ENCODE results near the gene UBR2. TPM values are rescaled to one million over a fixed set of nuclear protein-coding genes. Genes with fewer than 3 reads are reported as not detected.
"Not testable (repeated sequence)": the region's sequence is repeated elsewhere in the genome, so short reads cannot be mapped to it uniquely, and the experiment has no call there.

UBR2 gene
- total and polyA plus RNA-seq, 9 donors, result 10.2 to 29.2 (median 23.7) TPM

GRCh38 chr6:42661540-42662153, 97.8 kb downstream of the UBR2 start:
- H3K36me3 ChIP-seq, result no peaks in the 10 kb centered on the region
- no peak overlapping the region for H3K4me3 ChIP-seq
- no peak overlapping the region for H3K27ac ChIP-seq
- peak; percentile 75 to 87 (median 85) for DNase-seq
- intact Hi-C loops (cut with DNase I), result loop anchor here (2.0 to 5.0 kb wide), 5 partner anchors 61 to 231 kb away; partner anchors contain the start of genes RPL7L1 (in 2 of the 4) and PRPH2 (in 1 of the 4)
- H3K27me3 ChIP-seq, result no peaks in the 10 kb centered on the region
- TF ChIP-seq, protein P1, sequence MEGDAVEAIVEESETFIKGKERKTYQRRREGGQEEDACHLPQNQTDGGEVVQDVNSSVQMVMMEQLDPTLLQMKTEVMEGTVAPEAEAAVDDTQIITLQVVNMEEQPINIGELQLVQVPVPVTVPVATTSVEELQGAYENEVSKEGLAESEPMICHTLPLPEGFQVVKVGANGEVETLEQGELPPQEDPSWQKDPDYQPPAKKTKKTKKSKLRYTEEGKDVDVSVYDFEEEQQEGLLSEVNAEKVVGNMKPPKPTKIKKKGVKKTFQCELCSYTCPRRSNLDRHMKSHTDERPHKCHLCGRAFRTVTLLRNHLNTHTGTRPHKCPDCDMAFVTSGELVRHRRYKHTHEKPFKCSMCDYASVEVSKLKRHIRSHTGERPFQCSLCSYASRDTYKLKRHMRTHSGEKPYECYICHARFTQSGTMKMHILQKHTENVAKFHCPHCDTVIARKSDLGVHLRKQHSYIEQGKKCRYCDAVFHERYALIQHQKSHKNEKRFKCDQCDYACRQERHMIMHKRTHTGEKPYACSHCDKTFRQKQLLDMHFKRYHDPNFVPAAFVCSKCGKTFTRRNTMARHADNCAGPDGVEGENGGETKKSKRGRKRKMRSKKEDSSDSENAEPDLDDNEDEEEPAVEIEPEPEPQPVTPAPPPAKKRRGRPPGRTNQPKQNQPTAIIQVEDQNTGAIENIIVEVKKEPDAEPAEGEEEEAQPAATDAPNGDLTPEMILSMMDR (IDR thresholded peaks at IDR 0.05), result peak; percentile 82 to 93 (median 92)
- TF ChIP-seq EP300 (IDR thresholded peaks at IDR 0.05) (no peak), POLR2A (IDR thresholded peaks at IDR 0.05) (no peak)
- no peaks in the 10 kb centered on the region for H3K4me1 ChIP-seq (ENCODE audit: insufficient read depth)
- H3K9me3 ChIP-seq, result no peaks in the 10 kb centered on the region
- 0 to 1% (median 1%) methylated on average over 5 of the region's 5 CpGs for WGBS, 3 donors

- Histone ChIP-seq H3K4me3 (no peak overlapping the region), H3K27me3 (no peaks in the 10 kb centered on the region), H3K9me3 (no peaks in the 10 kb centered on the region), H3K36me3 (no peaks in the 10 kb centered on the region), H3K27ac (no peak overlapping the region), H3K4me1 (ENCODE audit: insufficient read depth) (no peaks in the 10 kb centered on the region)
- WGBS, 3 donors, result 90 to 93% (median 92%) methylated on average over 2 of the region's 2 CpGs
- intact Hi-C loops (cut with DNase I), result loop anchor here (5.0 kb wide), 4 partner anchors 58 to 228 kb away; partner anchors contain the start of genes RPL7L1 (in 2 of the 4) and PRPH2 (in 1 of the 4)
- DNase-seq, result no peak
- TF ChIP-seq, protein P1 (IDR thresholded peaks at IDR 0.05), result no peak
- TF ChIP-seq POLR2A (IDR thresholded peaks at IDR 0.05), result no peak
- TF ChIP-seq EP300 (IDR thresholded peaks at IDR 0.05), result no peak
Observed at GRCh38 chr6:42664718-42665117, 100.9 kb downstream of the UBR2 start.

DNA sequence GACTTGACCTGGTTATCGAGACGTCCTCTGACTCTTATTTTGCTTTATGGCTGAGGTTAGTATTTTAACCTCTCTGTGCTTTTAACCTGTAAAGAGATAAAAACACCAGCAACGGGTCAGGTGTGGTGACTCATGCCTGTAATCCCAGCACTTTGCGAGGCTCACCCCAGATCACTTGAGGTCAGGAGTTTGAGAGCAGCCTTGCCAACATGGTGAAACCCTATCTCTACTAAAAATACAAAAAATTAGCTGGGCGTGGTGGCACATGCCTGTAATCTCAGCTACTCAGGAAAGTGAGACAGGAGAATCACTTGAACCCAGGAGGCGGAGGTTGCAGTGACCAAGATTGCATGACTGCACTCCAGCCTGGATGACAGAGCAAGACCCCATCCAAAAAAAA, 110.5 kb downstream of the UBR2 start:
- H3K27me3 ChIP-seq; H3K27ac ChIP-seq; H3K9me3 ChIP-seq; H3K36me3 ChIP-seq; DNase-seq; H3K4me1 ChIP-seq (ENCODE audit: insufficient read depth); H3K4me3 ChIP-seq: not testable (repeated sequence)
- intact Hi-C loops (cut with DNase I), result loop anchor here in 1 of 4 donors (5.0 kb wide), 1 partner anchor 48 kb away; the partner anchor contains the start of gene PRPH2
- 82 to 85% (median 84%) methylated on average over 6 of the region's 6 CpGs for WGBS, 3 donors

GRCh38 chr6:42674780-42675179, 111.0 kb downstream of the UBR2 start:
- no peak for TF ChIP-seq EP300 (IDR thresholded peaks at IDR 0.05)
- TF ChIP-seq POLR2A (IDR thresholded peaks at IDR 0.05), result no peak
- TF ChIP-seq, protein P1 (IDR thresholded peaks at IDR 0.05), result no peak
- H3K36me3 ChIP-seq, result no peaks in the 10 kb centered on the region
- WGBS, 3 donors, result 81 to 92% (median 92%) methylated on average over 3 of the region's 3 CpGs

DNA sequence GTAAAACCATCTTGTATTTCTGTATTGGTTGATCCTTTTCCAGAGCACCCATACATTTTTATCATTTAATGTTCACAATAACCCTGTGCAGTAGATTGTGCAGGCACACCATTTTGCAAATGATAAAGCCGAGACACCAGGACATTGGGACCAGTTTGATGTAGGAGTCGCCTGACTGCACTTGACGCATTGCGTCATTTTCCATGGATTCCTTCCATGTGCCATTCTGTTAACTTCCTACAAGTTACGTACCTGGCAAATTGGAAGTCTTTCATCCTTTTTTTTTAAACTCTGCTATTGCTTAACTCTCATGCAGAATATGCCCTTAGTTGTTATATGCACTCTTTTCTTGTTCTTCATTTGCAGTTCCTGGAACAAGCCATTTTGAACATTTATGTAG, 115.5 kb downstream of the UBR2 start:
- TF ChIP-seq POLR2A (IDR thresholded peaks at IDR 0.05), result no peak
- no peak for TF ChIP-seq EP300 (IDR thresholded peaks at IDR 0.05)
- TF ChIP-seq, protein P1 (IDR thresholded peaks at IDR 0.05), result no peak
- no peaks in the 10 kb centered on the region for H3K36me3 ChIP-seq
- no peaks in the 10 kb centered on the region for H3K27me3 ChIP-seq

More at GRCh38 chr6:42674780-42675179, 111.0 kb downstream of the UBR2 start:
- Histone ChIP-seq H3K4me3 (no peak overlapping the region), H3K27me3 (no peaks in the 10 kb centered on the region), H3K4me1 (ENCODE audit: insufficient read depth) (no peaks in the 10 kb centered on the region), H3K9me3 (no peaks in the 10 kb centered on the region), H3K27ac (no peak overlapping the region)
- intact Hi-C loops (cut with DNase I), result loop anchor here in 1 of 4 donors (5.0 kb wide), 1 partner anchor 48 kb away; the partner anchor contains the start of gene PRPH2
- no peak for DNase-seq

More for the DNA sequence above, 115.5 kb downstream of the UBR2 start:
- DNase-seq, result no peak
- Histone ChIP-seq H3K27ac (no peak overlapping the region), H3K4me3 (no peak overlapping the region), H3K4me1 (ENCODE audit: insufficient read depth) (no peaks in the 10 kb centered on the region), H3K9me3 (no peaks in the 10 kb centered on the region)
- 90 to 95% (median 93%) methylated on average over 5 of the region's 5 CpGs for WGBS, 3 donors
- intact Hi-C loops (cut with DNase I), result no loop called here

Data from ovary (tissue), 9 donors.